Heart left ventricle (tissue), 16 donors: Measurements from ENCODE around the gene MYH13. TPM values are rescaled to one million over a fixed set of nuclear protein-coding genes. Genes with fewer than 3 reads are reported as not detected.

Experiments used
- ATAC-seq, 4 donors: fragments of 200-7000 bp; cut with Tn5 transposase; one replicate each; pipeline ENCODE4 v1.9.1; 2020 to 2022; ENCODE audit warnings: moderate library complexity in 4 of 4, mild to moderate bottlenecking in 3 of 4, moderate number of reproducible peaks in 1 of 4
- DNase-seq, 5 donors: peaks; one replicate each; pipeline ENCODE4 v3.0.0-alpha.2; 2020
- H3K27ac ChIP-seq, 12 donors: fragments of 200-600 bp; sonication (generic) in 4 of 12; one replicate each; pipeline versions ENCODE4 v1.5.0 to v1.8.0; 2016 to 2022; ENCODE audit warnings: mild to moderate bottlenecking in 2 of 12
- H3K27me3 ChIP-seq, 9 donors: fragments of 200-600 bp; sonication (generic) in 2 of 9; one replicate each; pipeline versions ENCODE4 v1.5.1 to v1.8.0; 2016 to 2022; ENCODE audit warnings: mild to moderate bottlenecking in 3 of 9
- H3K36me3 ChIP-seq, 9 donors: fragments of 200-600 bp; sonication (generic) in 2 of 9; one replicate each; pipeline versions ENCODE4 v1.5.0 to v1.8.0; 2018 to 2022; ENCODE audit warnings: mild to moderate bottlenecking in 2 of 9
- H3K4me1 ChIP-seq, 12 donors: fragments of 200-600 bp; sonication (generic) in 4 of 12; one replicate each; pipeline versions ENCODE4 v1.5.0 to v1.8.0; 2016 to 2022; ENCODE audit warnings: mild to moderate bottlenecking in 3 of 12
- H3K4me3 ChIP-seq, 12 donors: fragments of 200-600 bp; sonication (generic) in 4 of 12; one replicate each; pipeline versions ENCODE4 v1.5.0 to v1.8.0; 2017 to 2022; ENCODE audit warnings: mild to moderate bottlenecking in 9 of 12, moderate library complexity in 4 of 12
- H3K9me3 ChIP-seq, 12 donors: fragments of 200-600 bp; sonication (generic) in 4 of 12; one replicate each; pipeline versions ENCODE4 v1.5.0 to v1.8.0; 2016 to 2022; ENCODE audit warnings: mild to moderate bottlenecking in 1 of 12
- POLR2A ChIP-seq, 2 donors: fragments of 450-650 bp; IDR thresholded peaks; one replicate each; pipeline ENCODE4 v1.6.1; 2017; ENCODE audit warnings: antibody characterized with exemption in 2 of 2, mild to moderate bottlenecking in 2 of 2, moderate library complexity in 2 of 2
- WGBS, 4 donors: extraction: QIAGEN DNeasy Blood & Tissue Kit in 2 of 4; methylation state at CpG; one replicate each; pipeline versions ENCODE4 v1.1.5 to v1.1.7; 2013 to 2018; 5-methylcytosine and 5-hydroxymethylcytosine counted together
- intact Hi-C, 10 donors: fragments of 100-400 bp; cut with DNase I; formaldehyde crosslinking; loops; one replicate each; pipeline versions ENCODE4 v1.11.1 to v1.14.2; 2022
- polyA plus RNA-seq, 2 donors: library from polyadenylated mRNA; stranded (reverse); fragments of 200-250 nt; gene quantifications; one replicate each; pipeline ENCODE4 v1.2.3, GENCODE V29; 2013
- total RNA-seq, 9 donors: library from RNA; depleted of rRNA in 2 of 9; stranded (reverse); fragments of >200 nt in 2 of 9; fragmentation: NEBNext Ultra II Directional in 3 of 9; extraction: Animal tissue kit (Norgen Biotek cat#: 25700) in 3 of 9; gene quantifications; one replicate each; pipeline versions ENCODE4 v1.1.0 to v1.2.4, GENCODE V29; 2016 to 2023
- TF ChIP-seq, protein P1 (sequence below), 12 donors: fragments of 200-600 bp; sonication (generic) in 4 of 12; IDR thresholded peaks; one replicate each; pipeline versions ENCODE4 v1.5.0 to v1.8.0; 2018 to 2022; ENCODE audit warnings: antibody characterized with exemption in 12 of 12, mild to moderate bottlenecking in 5 of 12
- donor health status: ischemic (EF 13 %, LVEDD 7.1; RV severe dilation, severe dysfunction).
- donor health status: healthy with polysubstance abuse.
- donor health status: DM: no; HTN: yes; CAD: no.
- donor health status: DM: no; HTN: no; CAD: no.
- donor health status: ischemic (EF 25% LVEDD 6.9; RV normal size, moderate dysfunction).
- donor health status: ischemic (EF 25% LVEDD 5.7; RV mildly dilated, moderate dysfunction).
- donor health status: healthy.
- donor health status: DM: yes; HTN: yes; CAD: no.
- donor health status: ischemic (EF 35%, LVEDD 5.7; RV mildly dilated, moderate dysfunction).
- donor health status: nonischemic (EF 11% LVEDD 7.7; RV severe dilation, severe dysfunction).
- donor health status: DM: yes; HTN: yes; CAD: no.
- donor health status: PGD.
- donor health status: ischemic (EF 29% LVEDD 5.4; RV normal size, mild dysfunction).
- donor health status: nonischemic (EF 23%, LVEDD 6.1; RV moderate dilation, normal function).

The MYH13 gene
- total and polyA plus RNA-seq, 11 donors = 0.01 TPM; not detected in 10

- H3K27ac ChIP-seq = no peak overlapping the region
- intact Hi-C loops = no loop called here
- H3K27me3 ChIP-seq = no peaks in the 10 kb centered on the region
- H3K36me3 ChIP-seq = no peaks in the 10 kb centered on the region
- no peaks in the 10 kb centered on the region for H3K4me1 ChIP-seq
- ATAC-seq (no peak), DNase-seq (no peak)
- WGBS, 4 donors = 78 to 80% (median 79%) methylated on average over 9 of the region's 9 CpGs
- TF ChIP-seq, protein P1, sequence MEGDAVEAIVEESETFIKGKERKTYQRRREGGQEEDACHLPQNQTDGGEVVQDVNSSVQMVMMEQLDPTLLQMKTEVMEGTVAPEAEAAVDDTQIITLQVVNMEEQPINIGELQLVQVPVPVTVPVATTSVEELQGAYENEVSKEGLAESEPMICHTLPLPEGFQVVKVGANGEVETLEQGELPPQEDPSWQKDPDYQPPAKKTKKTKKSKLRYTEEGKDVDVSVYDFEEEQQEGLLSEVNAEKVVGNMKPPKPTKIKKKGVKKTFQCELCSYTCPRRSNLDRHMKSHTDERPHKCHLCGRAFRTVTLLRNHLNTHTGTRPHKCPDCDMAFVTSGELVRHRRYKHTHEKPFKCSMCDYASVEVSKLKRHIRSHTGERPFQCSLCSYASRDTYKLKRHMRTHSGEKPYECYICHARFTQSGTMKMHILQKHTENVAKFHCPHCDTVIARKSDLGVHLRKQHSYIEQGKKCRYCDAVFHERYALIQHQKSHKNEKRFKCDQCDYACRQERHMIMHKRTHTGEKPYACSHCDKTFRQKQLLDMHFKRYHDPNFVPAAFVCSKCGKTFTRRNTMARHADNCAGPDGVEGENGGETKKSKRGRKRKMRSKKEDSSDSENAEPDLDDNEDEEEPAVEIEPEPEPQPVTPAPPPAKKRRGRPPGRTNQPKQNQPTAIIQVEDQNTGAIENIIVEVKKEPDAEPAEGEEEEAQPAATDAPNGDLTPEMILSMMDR (IDR thresholded peaks at IDR 0.05) = no peak
- no peak for TF ChIP-seq POLR2A (IDR thresholded peaks at IDR 0.05)
- H3K4me3 ChIP-seq = no peak overlapping the region
- no peaks in the 10 kb centered on the region for H3K9me3 ChIP-seq
These were observed 34.8 kb downstream of the MYH13 start for GRCh38 chr17:10337976-10338375.

DNA sequence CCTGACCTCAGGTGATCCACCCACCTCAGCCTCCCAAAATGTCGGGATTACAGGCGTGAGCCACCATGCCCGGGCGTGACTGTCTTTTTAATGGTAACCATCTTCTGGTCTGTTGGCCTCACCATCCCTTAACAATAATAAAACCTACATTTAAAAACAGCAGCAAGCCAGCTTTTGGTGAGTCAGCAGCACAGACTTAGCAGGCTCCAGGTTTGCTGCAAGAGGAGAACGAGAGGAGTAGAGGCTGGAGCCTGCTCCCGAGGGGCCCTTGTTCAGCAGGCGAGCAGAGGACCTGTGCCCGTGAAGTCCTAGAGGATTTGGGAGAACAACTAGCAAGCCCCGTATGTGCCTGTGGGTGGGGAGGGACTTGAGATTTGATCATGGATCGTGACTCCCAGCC is 35.7 kb downstream of the MYH13 start:
- DNase-seq (no peak), ATAC-seq (no peak)
- H3K36me3 ChIP-seq = no peaks in the 10 kb centered on the region
- no peaks in the 10 kb centered on the region for H3K27me3 ChIP-seq
- intact Hi-C loops = no loop called here
- no peak overlapping the region for H3K4me3 ChIP-seq
- H3K9me3 ChIP-seq = no peaks in the 10 kb centered on the region
- TF ChIP-seq POLR2A (IDR thresholded peaks at IDR 0.05) = no peak
- TF ChIP-seq, protein P1 (IDR thresholded peaks at IDR 0.05) = no peak
- WGBS, 4 donors = 66 to 79% (median 73%) methylated on average over 10 of the region's 10 CpGs
- H3K4me1 ChIP-seq = no peaks in the 10 kb centered on the region
- H3K27ac ChIP-seq = no peak overlapping the region

DNA sequence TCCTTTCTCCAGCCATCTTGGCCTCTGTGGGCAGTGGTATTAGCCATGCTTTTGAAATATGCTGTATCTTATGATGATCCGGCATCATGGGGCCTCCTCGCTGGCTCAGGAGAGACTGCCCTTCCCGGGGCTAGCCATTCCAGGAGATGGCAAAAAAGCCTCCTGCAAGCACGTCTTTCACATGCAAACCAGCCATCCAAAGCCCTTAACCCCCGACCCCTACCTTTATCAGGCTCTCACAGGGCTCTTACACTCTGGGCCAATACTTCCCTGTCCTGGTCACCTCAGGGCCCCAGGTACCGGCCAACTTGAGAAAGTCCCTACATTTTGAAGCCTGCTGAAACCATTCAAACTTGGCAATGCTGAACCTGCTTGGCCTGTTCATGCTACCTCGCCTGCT is 36.4 kb downstream of the MYH13 start:
- Histone ChIP-seq H3K36me3 (no peaks in the 10 kb centered on the region), H3K27me3 (no peaks in the 10 kb centered on the region), H3K4me3 (no peak overlapping the region), H3K9me3 (no peaks in the 10 kb centered on the region), H3K4me1 (no peaks in the 10 kb centered on the region), H3K27ac (no peak overlapping the region)
- ATAC-seq = no peak
- 66 to 79% (median 73%) methylated on average over 7 of the region's 7 CpGs for WGBS, 4 donors
- DNase-seq = no peak
- intact Hi-C loops = no loop called here
- no peak for TF ChIP-seq POLR2A (IDR thresholded peaks at IDR 0.05)
- TF ChIP-seq, protein P1 (IDR thresholded peaks at IDR 0.05) = no peak

DNA sequence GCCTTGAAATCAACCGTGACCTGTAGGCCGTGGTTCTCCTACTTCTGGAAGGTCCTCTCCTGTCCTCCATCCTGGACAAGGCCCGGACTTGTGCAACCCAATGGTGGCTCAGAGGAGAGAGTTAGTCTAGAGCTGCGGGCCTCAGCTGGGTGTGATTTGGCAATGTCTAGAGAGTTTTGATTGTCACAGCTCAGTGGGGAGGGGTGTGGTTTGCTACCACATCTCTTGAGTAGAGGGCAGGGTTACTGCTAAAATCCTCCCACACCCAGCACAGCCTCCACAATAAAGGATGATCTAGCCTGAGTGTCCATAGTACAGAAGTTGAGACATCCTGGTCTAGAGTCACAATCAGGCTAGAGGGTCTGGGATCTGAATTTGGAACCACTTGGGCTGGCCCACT is 40.3 kb downstream of the MYH13 start:
- intact Hi-C loops = no loop called here
- Histone ChIP-seq H3K27ac (no peak overlapping the region), H3K27me3 (peaks cover 0 to 5% (median 0%) of the 10 kb centered on the region in 9 donors), H3K4me1 (no peaks in the 10 kb centered on the region), H3K4me3 (no peak overlapping the region), H3K9me3 (no peaks in the 10 kb centered on the region), H3K36me3 (no peaks in the 10 kb centered on the region)
- TF ChIP-seq, protein P1 (IDR thresholded peaks at IDR 0.05) = no peak
- no peak for TF ChIP-seq POLR2A (IDR thresholded peaks at IDR 0.05)
- ATAC-seq = no peak
- 74 to 93% (median 87%) methylated on average over 4 of the region's 4 CpGs for WGBS, 4 donors
- DNase-seq = no peak
